ENCODE results near the gene FKBP5.
"Not testable (repeated sequence)": the region's sequence is repeated elsewhere in the genome, so short reads cannot be mapped to it uniquely, and the experiment has no call there.

- TF ChIP-seq CTCF (conservative IDR thresholded peaks at IDR 0.05; ENCODE audit: low read length); EZH2phosphoT487 (IDR thresholded peaks at IDR 0.05; ENCODE audit: borderline replicate concordance, low read depth, low read length): not testable (repeated sequence)
Measured at GRCh38 chr6:35670453-35670852, 18.3 kb downstream of the FKBP5 start.
